ENCODE results near the gene DDX50. TPM values are rescaled to one million over a fixed set of nuclear protein-coding genes. Genes with fewer than 3 reads are reported as not detected.
A peak's percentile ranks its signal among the peaks of the same experiment; 100 is the strongest.
"Not testable (repeated sequence)": the region's sequence is repeated elsewhere in the genome, so short reads cannot be mapped to it uniquely, and the experiment has no call there.

Gene DDX50
- total RNA-seq, 3 donors from 2014 or later, result 40.3 to 50.2 (median 43.9) TPM

GRCh38 chr10:68959695-68960527 is 58.8 kb downstream of the DDX50 start:
- H3K4me1 ChIP-seq, result no peaks in the 10 kb centered on the region
- H3K36me3 ChIP-seq, result peaks cover 10% of the 10 kb centered on the region
- no peak for DNase-seq (ENCODE audit: low spot score in 2 of 2)
- intact Hi-C loops (cut with DNase I; ENCODE audit: low total_unique reads), result no loop called here
- H3K9me3 ChIP-seq, result no peaks in the 10 kb centered on the region
- H3K27ac ChIP-seq, result no peak overlapping the region
- TF ChIP-seq POLR2AphosphoS5 (IDR thresholded peaks at IDR 0.05) (no peak), POLR2A (IDR thresholded peaks at IDR 0.05) (no peak), CTCF (IDR thresholded peaks at IDR 0.05) (no peak)
- H3K4me3 ChIP-seq, result no peak overlapping the region
- no peaks in the 10 kb centered on the region for H3K27me3 ChIP-seq

GRCh38 chr10:68963151-68963550 is 62.0 kb downstream of the DDX50 start:
- no peak for DNase-seq (ENCODE audit: low spot score in 2 of 2)
- no peaks in the 10 kb centered on the region for H3K9me3 ChIP-seq
- H3K36me3 ChIP-seq, result peaks cover 10% of the 10 kb centered on the region
- no peak overlapping the region for H3K4me3 ChIP-seq
- intact Hi-C loops (cut with DNase I; ENCODE audit: low total_unique reads), result no loop called here
- no peaks in the 10 kb centered on the region for H3K27me3 ChIP-seq
- H3K4me1 ChIP-seq, result no peaks in the 10 kb centered on the region
- no peak for TF ChIP-seq POLR2A (IDR thresholded peaks at IDR 0.05)
- TF ChIP-seq POLR2AphosphoS5 (IDR thresholded peaks at IDR 0.05), result no peak
- no peak for TF ChIP-seq CTCF (IDR thresholded peaks at IDR 0.05)
- no peak overlapping the region for H3K27ac ChIP-seq

- DNase-seq (ENCODE audit: low spot score in 2 of 2), result no peak
- no peak overlapping the region for H3K4me3 ChIP-seq
- no peak overlapping the region for H3K27ac ChIP-seq
- H3K4me1 ChIP-seq, result no peaks in the 10 kb centered on the region
- H3K36me3 ChIP-seq, result no peaks in the 10 kb centered on the region
- intact Hi-C loops (cut with DNase I; ENCODE audit: low total_unique reads), result no loop called here
- no peaks in the 10 kb centered on the region for H3K27me3 ChIP-seq
- TF ChIP-seq CTCF (IDR thresholded peaks at IDR 0.05), result no peak
- no peak for TF ChIP-seq POLR2A (IDR thresholded peaks at IDR 0.05)
- TF ChIP-seq POLR2AphosphoS5 (IDR thresholded peaks at IDR 0.05), result no peak
- no peaks in the 10 kb centered on the region for H3K9me3 ChIP-seq
These were observed 72.9 kb downstream of the DDX50 start for GRCh38 chr10:68973975-68974374.

DNA sequence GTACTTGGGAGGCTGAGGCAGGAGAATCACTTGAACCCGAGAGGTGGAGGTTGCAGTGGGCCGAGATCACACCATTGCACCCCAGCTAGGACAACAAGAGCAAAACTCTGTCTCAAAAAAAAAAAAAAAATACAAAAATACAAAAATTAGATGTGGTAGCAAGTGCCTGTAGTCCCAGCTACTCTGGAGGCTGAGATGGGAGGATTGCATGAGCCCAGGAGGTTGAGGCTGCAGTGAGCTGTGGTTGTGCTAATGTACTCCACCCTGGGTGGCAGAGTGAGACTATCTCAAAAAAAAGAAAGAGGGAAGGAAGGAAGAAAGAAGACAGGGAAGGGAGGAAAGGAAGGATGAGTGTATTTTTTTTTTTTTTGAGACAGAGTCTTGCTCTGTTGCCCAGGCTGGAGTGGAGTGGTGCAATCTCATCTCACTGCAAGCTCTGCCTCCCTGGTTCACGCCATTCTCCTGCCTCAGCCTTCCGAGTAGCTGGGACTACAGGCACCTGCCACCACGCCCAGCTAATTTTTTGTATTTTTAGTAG is 74.9 kb downstream of the DDX50 start:
- H3K4me1 ChIP-seq; H3K36me3 ChIP-seq; intact Hi-C loops (cut with DNase I; ENCODE audit: low total_unique reads); H3K27ac ChIP-seq; H3K4me3 ChIP-seq; DNase-seq (ENCODE audit: low spot score in 2 of 2); H3K9me3 ChIP-seq; H3K27me3 ChIP-seq: not testable (repeated sequence)

- H3K4me3 ChIP-seq; H3K9me3 ChIP-seq; DNase-seq (ENCODE audit: low spot score in 2 of 2); H3K4me1 ChIP-seq; intact Hi-C loops (cut with DNase I; ENCODE audit: low total_unique reads); H3K27ac ChIP-seq; H3K36me3 ChIP-seq; H3K27me3 ChIP-seq: not testable (repeated sequence)
These were observed 78.6 kb downstream of the DDX50 start for GRCh38 chr10:68979738-68980137.

DNA sequence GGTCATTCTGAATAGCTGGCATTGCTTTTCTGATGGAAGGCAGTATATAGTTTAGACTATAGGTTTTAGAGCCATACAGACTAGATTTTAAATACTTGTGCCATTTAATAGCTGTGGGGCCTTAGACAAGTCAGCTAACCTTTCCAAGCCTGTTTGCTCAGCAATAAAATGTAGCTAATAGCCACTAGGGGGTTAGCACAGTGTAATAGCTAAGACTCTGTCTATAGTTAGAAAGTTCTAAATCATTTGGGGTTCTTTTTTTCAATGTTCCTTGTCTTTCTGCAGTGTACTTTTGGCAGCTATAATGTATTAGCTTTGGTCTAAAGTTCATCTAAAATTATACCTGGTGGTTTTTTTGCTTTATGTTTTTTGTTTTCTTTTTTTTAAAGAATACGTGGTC is 80.0 kb downstream of the DDX50 start:
- no peak overlapping the region for H3K4me3 ChIP-seq
- TF ChIP-seq CTCF (IDR thresholded peaks at IDR 0.05), result peak in 1 of 3 donors; percentile 14
- TF ChIP-seq POLR2A (IDR thresholded peaks at IDR 0.05), result no peak
- TF ChIP-seq POLR2AphosphoS5 (IDR thresholded peaks at IDR 0.05), result no peak
- DNase-seq (ENCODE audit: low spot score in 2 of 2), result no peak
- no peaks in the 10 kb centered on the region for H3K36me3 ChIP-seq
- no peak overlapping the region for H3K27ac ChIP-seq
- H3K4me1 ChIP-seq, result no peaks in the 10 kb centered on the region
- H3K9me3 ChIP-seq, result no peaks in the 10 kb centered on the region
- H3K27me3 ChIP-seq, result no peaks in the 10 kb centered on the region
- intact Hi-C loops (cut with DNase I; ENCODE audit: low total_unique reads), result no loop called here
